G401 (cell line): Measurements from ENCODE around the gene MDC1. TPM values are rescaled to one million over a fixed set of nuclear protein-coding genes. Genes with fewer than 3 reads are reported as not detected.

ENCODE experiments used
- DNase-seq: peaks from one replicate; pipeline ENCODE4 v3.0.0-alpha.2; 2015; ENCODE audit warnings: low spot score
- in situ Hi-C: cut with HindIII; loops from 2 replicates; pipeline ENCODE4 v1.10.0; 2016; ENCODE audit warnings: low sequenced_read_pairs, mixed read lengths
- total RNA-seq: library from RNA; depleted of rRNA; stranded (reverse); fragments of >200 nt; shearing (Covaris generic); gene quantifications from 2 replicates; pipeline ENCODE4 v1.2.3, GENCODE V29; 2014; rRNA removed

The MDC1 gene
- total RNA-seq, 1 experiment from 2014 or later = 14.3 TPM

GRCh38 chr6:30657454-30657853 is 59.6 kb downstream of the MDC1 start:
- in situ Hi-C loops = no loop called here
- no peak for DNase-seq

GRCh38 chr6:30656513-30656912 is 60.6 kb downstream of the MDC1 start:
- DNase-seq = no peak
- in situ Hi-C loops = no loop called here

DNA sequence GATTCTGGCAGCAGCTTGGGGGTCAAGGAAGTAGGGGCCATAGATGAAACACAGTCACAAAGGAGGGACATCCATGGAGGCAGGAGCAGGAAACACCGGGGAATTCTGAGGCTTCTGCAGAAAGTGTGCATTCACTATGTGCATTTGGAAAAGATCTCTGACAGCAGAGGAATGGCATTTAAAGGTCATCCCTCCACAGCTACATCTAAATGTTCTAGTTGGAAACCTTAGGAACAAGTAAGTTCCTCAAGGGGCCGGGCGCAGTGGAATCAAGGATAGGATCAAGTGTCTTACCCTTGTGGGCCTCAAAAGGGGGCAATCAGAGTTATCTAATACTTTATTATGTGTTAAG is 61.4 kb downstream of the MDC1 start:
- in situ Hi-C loops = no loop called here
- no peak for DNase-seq

GRCh38 chr6:30654798-30655742 is 62.0 kb downstream of the MDC1 start:
- no peak for DNase-seq
- in situ Hi-C loops = no loop called here

DNA sequence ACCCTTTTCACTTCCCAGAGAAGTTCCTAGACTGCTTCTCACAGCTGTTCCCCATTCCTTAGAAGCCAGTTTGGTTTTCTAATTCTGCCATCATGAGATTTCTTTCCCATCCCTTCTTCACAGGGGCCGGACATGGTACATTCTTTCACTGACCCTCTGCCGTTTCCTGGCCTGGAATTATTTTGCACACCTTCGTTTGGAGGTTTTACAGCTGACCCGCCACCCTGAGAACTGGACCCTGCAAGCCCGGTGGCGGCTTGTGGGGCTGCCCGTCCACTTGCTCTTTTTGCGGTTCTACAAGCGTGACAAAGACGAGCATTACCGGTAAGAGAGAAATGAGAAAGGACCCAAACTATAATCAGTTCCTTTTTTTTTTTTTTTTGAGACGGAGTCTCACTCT is 65.9 kb downstream of the MDC1 start:
- DNase-seq = no peak
- in situ Hi-C loops = no loop called here

Other genes starting within 250 kb of the MDC1 start
- 116 and 118 TPM in 2 replicates for gene HLA-E, start 227.8 kb downstream of the MDC1 start, total RNA-seq
- gene GNL1, start 160.8 kb downstream of the MDC1 start, total RNA-seq = 102 and 129 TPM in 2 replicates
- gene PRR3, start 160.0 kb downstream of the MDC1 start, total RNA-seq = 3.4 and 5.9 TPM in 2 replicates
- 41.9 and 83.7 TPM in 2 replicates for gene ABCF1, start 145.8 kb downstream of the MDC1 start, total RNA-seq
- gene PPP1R10, start 100.0 kb downstream of the MDC1 start, total RNA-seq = 6.8 and 14.4 TPM in 2 replicates
- 38.3 and 47.5 TPM in 2 replicates for gene MRPS18B, start 99.4 kb downstream of the MDC1 start, total RNA-seq
- gene ATAT1, start 90.4 kb downstream of the MDC1 start, total RNA-seq = 0.68 and 1.7 TPM in 2 replicates
- 5.3 and 11.7 TPM in 2 replicates for gene C6orf136, start 70.1 kb downstream of the MDC1 start, total RNA-seq
- 59.8 and 73.2 TPM in 2 replicates for gene DHX16, start 44.3 kb downstream of the MDC1 start, total RNA-seq
- 53.7 and 54.3 TPM in 2 replicates for gene PPP1R18, start 30.6 kb downstream of the MDC1 start, total RNA-seq
- gene NRM, start 26.3 kb downstream of the MDC1 start, total RNA-seq = 2.6 and 8.8 TPM in 2 replicates
- 456 and 575 TPM in 2 replicates for gene TUBB, start 3.1 kb upstream of the MDC1 start, total RNA-seq
- gene FLOT1, start 25.4 kb upstream of the MDC1 start, total RNA-seq = 170 and 172 TPM in 2 replicates
- 257 and 297 TPM in 2 replicates for gene IER3, start 27.3 kb upstream of the MDC1 start, total RNA-seq
- gene DDR1, start 167.2 kb upstream of the MDC1 start, total RNA-seq = 131 and 141 TPM in 2 replicates
- 46.2 and 51.9 TPM in 2 replicates for gene GTF2H4, start 190.9 kb upstream of the MDC1 start, total RNA-seq
- 74.5 and 105 TPM in 2 replicates for gene VARS2, start 197.0 kb upstream of the MDC1 start, total RNA-seq
- gene SFTA2, start 214.9 kb upstream of the MDC1 start, total RNA-seq = not detected in 2 replicates
- not detected in 2 replicates for gene MUCL3, start 223.7 kb upstream of the MDC1 start, total RNA-seq